Breast epithelium (tissue), 3 donors: ENCODE results near the gene CERS3.

Experiments
- POLR2A ChIP-seq: fragments of 450-650 bp; IDR thresholded peaks from one replicate; pipeline ENCODE4 v1.6.1; 2016; ENCODE audit warnings: antibody characterized with exemption, mild to moderate bottlenecking, moderate library complexity
- TF ChIP-seq, protein P1 (sequence below), 3 donors: fragments of 450-650 bp; IDR thresholded peaks; one replicate each; pipeline ENCODE4 v1.5.1; 2016 to 2017; ENCODE audit warnings: antibody characterized with exemption in 3 of 3, mild to moderate bottlenecking in 3 of 3, moderate library complexity in 3 of 3

DNA sequence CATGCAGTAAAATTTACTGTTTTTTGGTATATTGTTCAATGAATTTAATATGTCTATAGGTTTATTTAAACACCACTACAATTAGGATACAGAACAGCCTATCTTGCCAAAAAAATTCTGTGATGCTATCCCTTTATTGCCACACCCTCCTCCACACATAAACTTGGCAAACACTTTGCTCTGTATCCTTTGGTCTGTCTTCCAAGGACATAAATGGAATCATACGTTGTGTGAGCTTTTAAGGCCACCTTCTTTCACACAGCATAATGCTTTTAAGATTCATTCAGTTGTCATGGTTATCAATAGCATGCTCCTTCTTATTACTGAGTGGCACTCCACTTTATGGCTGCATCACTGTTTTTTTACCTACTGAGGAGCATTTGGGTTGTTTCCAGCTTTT is 71.5 kb downstream of the CERS3 start:
- TF ChIP-seq, protein P1, sequence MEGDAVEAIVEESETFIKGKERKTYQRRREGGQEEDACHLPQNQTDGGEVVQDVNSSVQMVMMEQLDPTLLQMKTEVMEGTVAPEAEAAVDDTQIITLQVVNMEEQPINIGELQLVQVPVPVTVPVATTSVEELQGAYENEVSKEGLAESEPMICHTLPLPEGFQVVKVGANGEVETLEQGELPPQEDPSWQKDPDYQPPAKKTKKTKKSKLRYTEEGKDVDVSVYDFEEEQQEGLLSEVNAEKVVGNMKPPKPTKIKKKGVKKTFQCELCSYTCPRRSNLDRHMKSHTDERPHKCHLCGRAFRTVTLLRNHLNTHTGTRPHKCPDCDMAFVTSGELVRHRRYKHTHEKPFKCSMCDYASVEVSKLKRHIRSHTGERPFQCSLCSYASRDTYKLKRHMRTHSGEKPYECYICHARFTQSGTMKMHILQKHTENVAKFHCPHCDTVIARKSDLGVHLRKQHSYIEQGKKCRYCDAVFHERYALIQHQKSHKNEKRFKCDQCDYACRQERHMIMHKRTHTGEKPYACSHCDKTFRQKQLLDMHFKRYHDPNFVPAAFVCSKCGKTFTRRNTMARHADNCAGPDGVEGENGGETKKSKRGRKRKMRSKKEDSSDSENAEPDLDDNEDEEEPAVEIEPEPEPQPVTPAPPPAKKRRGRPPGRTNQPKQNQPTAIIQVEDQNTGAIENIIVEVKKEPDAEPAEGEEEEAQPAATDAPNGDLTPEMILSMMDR (IDR thresholded peaks at IDR 0.05): no peak
- no peak for TF ChIP-seq POLR2A
